RWPE2 (cell line): Measurements from ENCODE around the gene OSGEP.

Experiments
- ATAC-seq: fragments of 200-7000 bp; cut with Tn5 transposase; 3 replicates; pipeline ENCODE4 v1.9.1; 2021; ENCODE audit warnings: low read depth
- DNase-seq: peaks from one replicate; pipeline ENCODE4 v3.0.0-alpha.2; 2020; ENCODE audit warnings: low spot score
- H3K27ac ChIP-seq: fragments of 450-650 bp; 2 replicates; pipeline ENCODE4 v1.5.1; 2017; ENCODE audit warnings: mild to moderate bottlenecking; ENCODE audit not compliant: poor library complexity, severe bottlenecking
- H3K27me3 ChIP-seq: fragments of 250-450 bp; sonication (Bioruptor Pico); 2 replicates; pipeline ENCODE4 v1.5.1; 2021; ENCODE audit warnings: mild to moderate bottlenecking, moderate library complexity; ENCODE audit not compliant: insufficient read depth, poor library complexity, severe bottlenecking
- H3K36me3 ChIP-seq: fragments of 250-450 bp; sonication (Bioruptor Pico); 2 replicates; pipeline ENCODE4 v1.5.1; 2020; ENCODE audit warnings: low read depth, mild to moderate bottlenecking, moderate library complexity
- H3K4me1 ChIP-seq: fragments of 250-450 bp; sonication (Bioruptor Pico); 2 replicates; pipeline ENCODE4 v1.5.1; 2021; ENCODE audit warnings: mild to moderate bottlenecking, moderate library complexity; ENCODE audit not compliant: insufficient read depth, poor library complexity, severe bottlenecking
- H3K4me3 ChIP-seq: fragments of 250-450 bp; sonication (Bioruptor Pico); 2 replicates; pipeline ENCODE4 v1.5.1; 2021; ENCODE audit warnings: mild to moderate bottlenecking, moderate library complexity; ENCODE audit not compliant: severe bottlenecking
- H3K9me3 ChIP-seq: fragments of 250-450 bp; sonication (Bioruptor Pico); 2 replicates; pipeline ENCODE4 v1.5.1; 2021; ENCODE audit warnings: mild to moderate bottlenecking, moderate library complexity; ENCODE audit not compliant: severe bottlenecking
- TF ChIP-seq, protein P1 (sequence below): fragments of 450-650 bp; IDR thresholded peaks from one replicate; pipeline ENCODE4 v1.5.1; 2017; ENCODE audit warnings: mild to moderate bottlenecking, moderate library complexity; ENCODE audit not compliant: poor library complexity, severe bottlenecking

The OSGEP gene

DNA sequence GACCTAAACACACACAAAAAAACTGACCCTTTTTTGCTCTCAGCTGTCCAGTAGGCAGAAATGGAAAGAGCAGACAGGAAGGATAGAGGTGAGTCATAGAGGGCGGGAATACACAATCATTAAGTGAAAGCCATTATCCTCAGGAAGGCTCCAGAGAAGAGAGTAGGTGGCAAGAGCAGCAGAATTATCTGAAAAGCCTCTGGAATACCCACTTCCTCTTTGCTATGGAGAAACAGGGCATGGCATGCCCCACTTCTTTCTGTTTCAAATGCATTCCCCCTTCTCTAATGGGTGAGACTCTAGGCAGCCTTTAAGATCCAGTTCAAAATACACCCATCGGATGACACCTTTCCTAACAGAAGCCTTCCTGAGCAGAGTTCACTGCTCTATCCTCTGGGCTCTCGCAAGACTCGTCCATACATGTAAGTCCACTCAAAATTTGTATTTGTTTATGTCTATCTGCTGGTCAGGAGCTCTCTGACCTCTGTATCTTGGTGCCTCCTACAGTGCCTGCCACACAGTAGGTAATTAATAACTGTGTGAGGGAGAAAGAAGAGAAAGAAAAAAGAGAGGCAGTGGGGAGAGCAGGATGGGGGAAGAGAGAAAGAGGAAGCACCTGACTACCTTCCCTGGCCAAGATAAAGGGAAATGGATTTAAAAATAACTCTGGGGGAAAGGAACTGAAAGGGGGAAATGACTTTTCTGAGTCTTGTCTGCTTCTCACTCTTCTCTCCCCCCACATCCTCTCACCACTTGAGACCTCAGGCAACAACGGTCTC lies 27.2 kb downstream of the OSGEP start:
- Histone ChIP-seq H3K4me3 (no peak overlapping the region), H3K36me3 (no peaks in the 10 kb centered on the region), H3K4me1 (peaks cover 5% of the 10 kb centered on the region), H3K27me3 (no peaks in the 10 kb centered on the region), H3K9me3 (no peaks in the 10 kb centered on the region), H3K27ac (peak overlapping the region; percentile 19)
- DNase-seq = no peak
- ATAC-seq = peak; percentile 93
- TF ChIP-seq, protein P1, sequence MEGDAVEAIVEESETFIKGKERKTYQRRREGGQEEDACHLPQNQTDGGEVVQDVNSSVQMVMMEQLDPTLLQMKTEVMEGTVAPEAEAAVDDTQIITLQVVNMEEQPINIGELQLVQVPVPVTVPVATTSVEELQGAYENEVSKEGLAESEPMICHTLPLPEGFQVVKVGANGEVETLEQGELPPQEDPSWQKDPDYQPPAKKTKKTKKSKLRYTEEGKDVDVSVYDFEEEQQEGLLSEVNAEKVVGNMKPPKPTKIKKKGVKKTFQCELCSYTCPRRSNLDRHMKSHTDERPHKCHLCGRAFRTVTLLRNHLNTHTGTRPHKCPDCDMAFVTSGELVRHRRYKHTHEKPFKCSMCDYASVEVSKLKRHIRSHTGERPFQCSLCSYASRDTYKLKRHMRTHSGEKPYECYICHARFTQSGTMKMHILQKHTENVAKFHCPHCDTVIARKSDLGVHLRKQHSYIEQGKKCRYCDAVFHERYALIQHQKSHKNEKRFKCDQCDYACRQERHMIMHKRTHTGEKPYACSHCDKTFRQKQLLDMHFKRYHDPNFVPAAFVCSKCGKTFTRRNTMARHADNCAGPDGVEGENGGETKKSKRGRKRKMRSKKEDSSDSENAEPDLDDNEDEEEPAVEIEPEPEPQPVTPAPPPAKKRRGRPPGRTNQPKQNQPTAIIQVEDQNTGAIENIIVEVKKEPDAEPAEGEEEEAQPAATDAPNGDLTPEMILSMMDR = no peak

DNA sequence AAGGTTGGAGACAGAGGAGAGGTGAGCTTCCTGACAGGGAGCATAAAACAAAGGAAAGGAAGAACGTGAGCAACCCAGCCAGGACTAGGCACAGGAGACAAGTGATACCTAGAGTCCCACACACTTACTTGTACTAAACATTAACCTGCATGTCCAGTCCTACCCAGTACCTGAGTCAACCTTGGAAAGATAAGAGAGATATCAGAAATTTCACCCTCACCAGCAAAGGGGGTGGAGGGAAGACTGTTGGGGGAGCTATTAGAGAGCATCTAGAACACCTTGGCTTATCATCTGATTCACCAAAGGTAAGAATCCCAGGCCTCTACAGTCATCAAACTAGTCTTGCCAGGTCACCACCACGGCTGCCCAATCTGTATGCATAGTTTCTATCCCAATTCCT lies 29.8 kb downstream of the OSGEP start:
- Histone ChIP-seq H3K27ac (no peak overlapping the region), H3K9me3 (no peaks in the 10 kb centered on the region), H3K4me1 (peaks cover 5% of the 10 kb centered on the region), H3K36me3 (no peaks in the 10 kb centered on the region), H3K27me3 (no peaks in the 10 kb centered on the region), H3K4me3 (no peak overlapping the region)
- DNase-seq (no peak), ATAC-seq (no peak)
- TF ChIP-seq, protein P1 = no peak

DNA sequence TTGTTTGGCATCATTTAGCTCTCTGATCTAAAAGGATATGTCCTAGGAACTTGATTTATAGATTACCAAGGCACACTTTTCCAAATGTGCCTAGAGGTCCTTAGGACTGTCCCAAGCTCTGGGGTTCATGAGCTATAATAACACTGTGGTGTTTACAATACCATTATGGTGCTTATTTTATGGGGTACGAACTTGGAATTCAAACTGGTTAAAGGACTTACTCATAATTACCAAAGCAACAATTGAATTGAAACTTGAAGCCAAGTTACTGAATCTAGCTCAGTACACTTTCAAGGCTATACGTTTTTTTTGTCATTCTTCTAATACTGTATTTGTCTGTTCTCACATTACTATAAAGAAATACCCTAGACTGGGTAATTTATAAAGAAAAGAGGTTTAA lies 31.7 kb downstream of the OSGEP start:
- DNase-seq (no peak), ATAC-seq (no peak)
- Histone ChIP-seq H3K27ac (no peak overlapping the region), H3K36me3 (no peaks in the 10 kb centered on the region), H3K27me3 (no peaks in the 10 kb centered on the region), H3K4me3 (no peak overlapping the region), H3K4me1 (peaks cover 5% of the 10 kb centered on the region), H3K9me3 (no peaks in the 10 kb centered on the region)
- TF ChIP-seq, protein P1 = no peak

DNA sequence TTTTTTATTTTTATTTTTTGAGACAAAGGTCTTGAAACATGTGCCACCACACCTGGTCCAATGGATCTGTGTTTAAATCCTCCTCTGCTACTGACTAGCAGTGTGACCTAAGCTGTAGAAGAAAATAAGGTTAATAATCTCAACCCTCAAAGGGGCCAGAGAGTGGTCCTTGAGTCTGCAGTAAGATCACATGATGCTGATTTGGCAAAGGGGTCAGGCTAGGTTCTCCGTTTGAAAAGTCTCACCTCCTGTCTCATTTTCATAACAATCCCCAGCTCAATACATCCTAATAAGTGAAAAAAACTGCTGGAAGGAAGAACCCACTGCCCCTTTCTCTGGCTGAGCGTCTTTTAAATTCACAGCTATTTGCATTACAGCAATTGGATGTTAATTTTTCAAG lies 33.3 kb downstream of the OSGEP start:
- ATAC-seq = no peak
- no peak for DNase-seq
- no peak overlapping the region for H3K4me3 ChIP-seq
- no peaks in the 10 kb centered on the region for H3K27me3 ChIP-seq
- no peaks in the 10 kb centered on the region for H3K9me3 ChIP-seq
- H3K36me3 ChIP-seq = no peaks in the 10 kb centered on the region
- no peaks in the 10 kb centered on the region for H3K4me1 ChIP-seq
- TF ChIP-seq, protein P1 = no peak
- H3K27ac ChIP-seq = no peak overlapping the region

DNA sequence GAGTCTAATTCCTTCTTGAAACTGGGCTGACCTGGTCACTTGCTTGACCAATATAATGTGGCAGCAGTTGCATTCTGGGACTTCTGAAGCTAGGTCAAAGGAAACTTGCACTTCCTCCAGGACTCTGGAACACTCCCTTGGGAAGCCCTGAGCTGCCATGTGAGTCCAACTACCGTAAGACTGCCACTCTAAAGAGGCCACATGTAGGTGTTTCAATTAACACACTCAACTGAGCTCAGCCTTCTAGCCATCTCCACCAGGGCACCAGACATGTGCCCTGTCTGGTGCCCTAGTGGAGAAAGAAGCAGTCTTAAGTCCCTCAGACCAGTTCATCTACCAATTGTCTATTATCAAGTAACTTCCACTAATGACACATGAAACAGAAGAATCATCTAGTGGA lies 35.2 kb downstream of the OSGEP start:
- DNase-seq (no peak), ATAC-seq (no peak)
- H3K4me3 ChIP-seq = no peak overlapping the region
- H3K4me1 ChIP-seq = no peaks in the 10 kb centered on the region
- no peaks in the 10 kb centered on the region for H3K9me3 ChIP-seq
- H3K27ac ChIP-seq = no peak overlapping the region
- H3K27me3 ChIP-seq = no peaks in the 10 kb centered on the region
- TF ChIP-seq, protein P1 = no peak
- no peaks in the 10 kb centered on the region for H3K36me3 ChIP-seq
